DMS79 treated with DMSO at 0.1 percent for 48 hours (cell line): ENCODE data around the gene ACE2.
"Not testable (repeated sequence)": the region's sequence is repeated elsewhere in the genome, so short reads cannot be mapped to it uniquely, and the experiment has no call there.

Experiments used
- DNase-seq: peaks from one replicate; lab custom pipeline; 2025; lab: John Stamatoyannopoulos, UW

Gene ACE2

DNA sequence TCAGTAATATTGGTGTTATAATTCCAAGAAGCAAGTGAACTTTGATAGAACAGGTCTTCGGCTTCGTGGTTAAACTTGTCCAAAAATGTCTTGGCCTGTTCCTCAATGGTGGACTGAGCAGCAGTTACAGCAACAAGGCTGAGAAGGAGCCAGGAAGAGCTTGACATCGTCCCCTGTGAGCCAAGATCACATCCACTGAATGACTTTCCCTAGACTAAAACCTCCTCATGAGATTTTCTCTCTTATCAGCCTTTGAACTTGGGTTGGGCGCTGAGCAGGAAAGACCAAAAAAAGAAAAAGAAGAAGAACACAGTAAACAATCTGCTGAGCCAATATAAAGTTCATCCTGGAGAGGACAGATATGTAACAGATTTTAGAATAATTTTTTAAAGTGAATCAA, at the start of gene ACE2:
Gene ACE2 (minus strand): TSS at position 216 of the 400 bp plus-strand sequence. CDS start 49 bp downstream, at position 167.
- no peak for DNase-seq

GRCh38 chrX:15647510-15647909, 46.8 kb upstream of the ACE2 start:
- DNase-seq = not testable (repeated sequence)

GRCh38 chrX:15646543-15646942, 45.8 kb upstream of the ACE2 start:
- no peak for DNase-seq

DNA sequence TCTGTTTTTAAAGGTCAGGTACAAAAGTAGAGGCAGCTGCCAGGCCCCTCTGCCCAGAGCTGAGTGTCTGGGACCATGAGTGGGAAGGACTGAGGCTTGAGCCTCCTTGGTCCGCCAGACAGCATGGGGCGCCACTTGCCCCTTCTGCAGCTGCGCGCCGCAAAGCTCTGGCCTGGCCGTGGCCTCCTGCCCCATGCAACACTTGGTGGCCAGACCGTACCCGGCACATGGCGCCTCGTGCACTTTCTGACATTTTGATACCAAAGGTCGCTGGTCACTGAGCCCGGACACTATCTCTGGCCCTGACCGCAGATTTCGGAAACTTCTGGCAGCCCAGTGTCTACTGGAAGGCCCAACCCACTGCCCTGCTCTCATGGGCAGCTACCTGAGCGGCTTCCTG, 45.3 kb upstream of the ACE2 start:
- DNase-seq = no peak

DNA sequence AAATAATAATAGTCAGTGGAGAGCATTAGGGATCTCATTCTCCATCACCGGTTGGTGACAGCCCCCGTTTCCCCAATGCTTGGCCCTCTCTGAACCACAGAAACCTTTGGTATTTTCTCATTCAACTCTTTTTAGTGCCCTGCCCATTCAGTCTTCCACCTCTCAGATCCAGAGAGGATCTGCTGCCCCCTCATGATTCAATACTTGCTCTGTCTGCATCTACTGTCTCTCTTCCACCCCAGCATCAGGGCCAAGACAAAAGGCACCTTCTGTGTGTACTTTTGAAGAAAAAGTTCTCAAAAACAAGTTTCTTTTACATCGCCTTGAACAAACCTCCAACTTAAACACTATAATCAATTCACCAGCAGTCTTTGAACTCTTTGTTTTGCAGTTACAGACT, 44.5 kb upstream of the ACE2 start:
- no peak for DNase-seq

- no peak for DNase-seq
Measured at GRCh38 chrX:15644560-15644872, 43.8 kb upstream of the ACE2 start.

- no peak for DNase-seq
Measured at GRCh38 chrX:15643786-15644559, 43.2 kb upstream of the ACE2 start.

GRCh38 chrX:15631637-15632036, 30.9 kb upstream of the ACE2 start:
- no peak for DNase-seq

GRCh38 chrX:15623054-15623453, 22.3 kb upstream of the ACE2 start:
- DNase-seq = no peak

DNA sequence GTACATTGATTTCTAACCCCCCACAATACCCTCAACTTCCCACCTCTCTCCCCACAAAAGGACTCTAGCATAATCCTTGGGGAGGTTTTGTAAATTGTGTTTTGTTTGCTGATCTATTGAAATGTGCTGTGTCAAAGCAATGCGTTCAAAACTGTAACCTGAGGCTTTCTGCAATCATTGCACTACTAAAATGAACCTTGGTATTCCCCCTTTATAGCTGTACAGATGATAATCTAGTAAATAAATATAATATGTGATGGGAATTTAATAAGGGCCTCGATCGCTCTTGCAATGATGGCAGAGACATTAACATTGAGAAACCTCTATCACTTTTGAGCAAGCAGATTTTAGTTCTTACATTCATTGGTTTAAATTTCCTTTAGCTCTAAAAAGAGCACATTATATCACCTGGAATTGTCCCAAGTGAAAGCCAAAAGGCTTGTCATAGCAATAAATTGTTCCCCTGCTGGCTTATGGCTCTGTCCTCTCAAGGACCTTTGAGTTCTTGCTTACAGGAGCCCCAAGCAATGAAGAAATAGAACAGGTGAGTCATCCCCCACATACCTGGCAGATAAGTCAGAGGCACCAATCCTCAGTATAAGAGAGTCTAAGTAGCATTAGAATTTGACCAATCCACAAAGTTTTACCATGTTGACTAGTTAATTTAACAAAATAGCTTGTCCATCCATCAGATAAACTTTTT, 18.4 kb upstream of the ACE2 start:
- DNase-seq = no peak

GRCh38 chrX:15617111-15617510, 16.4 kb upstream of the ACE2 start:
- no peak for DNase-seq

- DNase-seq = no peak
Measured at GRCh38 chrX:15616531-15616930, 15.8 kb upstream of the ACE2 start.

DNA sequence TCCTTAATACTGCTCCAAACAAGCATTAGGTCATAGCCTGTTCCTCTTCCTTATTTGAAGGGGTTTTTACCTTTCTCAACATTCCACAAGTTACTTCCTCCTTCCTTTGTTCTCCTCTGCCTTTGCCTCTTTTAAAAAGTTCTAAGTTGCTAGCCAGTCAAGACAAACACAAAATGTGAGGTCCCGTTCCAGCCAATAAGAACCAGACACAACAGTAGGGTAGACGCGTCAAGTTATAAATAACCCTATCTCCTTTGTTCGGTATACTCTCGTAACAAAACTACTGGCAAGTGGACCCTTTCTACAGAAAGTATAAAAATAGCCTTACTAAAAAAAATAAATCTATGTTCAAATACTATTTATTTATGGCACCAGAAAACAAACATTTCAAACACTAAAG, 6.3 kb upstream of the ACE2 start:
- no peak for DNase-seq

DNA sequence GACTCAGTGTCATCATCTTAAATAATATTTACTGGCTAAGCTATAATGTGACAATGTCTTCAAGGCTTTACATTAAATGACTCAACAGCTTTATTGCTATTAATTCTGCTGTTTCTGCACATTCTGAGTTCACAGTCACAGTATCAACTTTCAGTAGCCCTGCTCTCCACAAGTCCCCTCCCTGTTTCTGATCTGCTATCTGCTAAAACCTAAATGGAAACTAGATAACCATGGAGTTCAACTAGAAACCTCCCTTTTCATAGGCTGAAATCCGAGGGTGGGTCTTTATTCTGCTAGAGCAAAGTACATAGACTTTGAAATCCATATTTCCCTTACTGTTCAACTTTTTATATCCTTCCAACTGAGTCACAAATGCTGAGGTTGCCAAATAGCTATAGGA, 5.4 kb upstream of the ACE2 start:
- DNase-seq = no peak

DNA sequence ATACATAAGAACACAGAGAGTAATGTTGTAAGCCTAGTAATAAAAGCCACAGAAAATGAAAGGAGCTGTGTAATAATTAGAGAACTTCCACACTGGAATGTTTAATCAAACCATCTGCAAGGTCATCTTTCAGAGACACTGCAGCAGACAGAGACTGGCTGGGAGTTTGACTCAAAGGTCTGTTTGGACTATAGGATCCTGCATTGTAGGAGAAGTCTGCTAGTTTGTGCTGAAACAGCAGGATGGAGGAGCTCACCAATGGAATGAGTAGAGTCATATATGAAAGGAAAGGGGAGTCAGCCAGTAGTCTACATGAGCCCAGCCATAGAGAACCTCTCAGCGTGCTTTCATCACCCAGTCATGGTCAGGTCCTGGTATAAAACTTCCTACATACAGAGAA, 4.5 kb upstream of the ACE2 start:
- no peak for DNase-seq

GRCh38 chrX:15602761-15603160, 2.0 kb upstream of the ACE2 start:
- DNase-seq = no peak

GRCh38 chrX:15601932-15602331, 1.2 kb upstream of the ACE2 start:
- no peak for DNase-seq

- DNase-seq = no peak
Measured at GRCh38 chrX:15600049-15600448, 711 bp downstream of the ACE2 start.

DNA sequence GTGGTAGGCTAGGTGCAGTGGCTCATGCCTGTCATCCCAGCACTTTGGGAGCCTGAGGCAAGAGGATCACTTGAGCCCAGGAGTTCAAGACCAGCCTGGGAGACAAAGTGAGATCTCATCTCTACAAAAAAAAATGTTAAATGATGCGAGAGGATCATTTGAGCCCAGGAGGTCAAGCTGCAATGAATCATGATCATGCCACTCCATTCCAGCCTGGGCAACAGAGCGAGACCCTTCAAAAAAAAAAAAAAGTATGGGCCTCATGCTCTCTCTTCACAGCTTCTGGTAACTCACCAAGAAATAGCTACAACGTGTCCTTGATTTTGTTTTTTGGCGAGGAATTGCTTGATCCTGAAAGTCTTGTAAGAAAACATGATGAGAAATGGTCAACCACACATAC, 1.3 kb downstream of the ACE2 start:
- no peak for DNase-seq

DNA sequence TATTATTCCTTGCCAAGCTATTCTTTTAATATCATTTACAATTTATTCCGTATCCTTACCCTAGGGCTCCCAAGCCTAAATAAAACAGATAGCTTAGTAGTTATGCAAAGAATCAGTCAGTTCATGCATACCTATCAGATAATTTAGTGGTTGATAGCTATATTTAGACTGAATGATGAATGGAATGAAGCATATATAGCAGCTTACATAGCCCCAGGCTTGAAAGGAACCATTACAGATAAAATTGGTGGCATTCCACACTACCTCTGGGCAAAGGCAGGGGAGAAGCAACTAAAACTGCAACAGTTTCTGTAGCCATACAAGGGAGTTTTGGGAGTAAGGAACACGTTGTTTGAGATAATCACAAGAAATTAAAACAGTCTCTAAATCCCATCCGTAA, 2.7 kb downstream of the ACE2 start:
- DNase-seq = no peak

GRCh38 chrX:15594371-15594770, 6.4 kb downstream of the ACE2 start:
- DNase-seq = no peak

GRCh38 chrX:15579778-15580747, 20.7 kb downstream of the ACE2 start:
- DNase-seq = peak; percentile 1

GRCh38 chrX:15576019-15576418, 24.7 kb downstream of the ACE2 start:
- no peak for DNase-seq
